B cell (primary cell): Measurements from ENCODE around the gene RASA3. TPM values are rescaled to one million over a fixed set of nuclear protein-coding genes. Genes with fewer than 3 reads are reported as not detected.

Experiments
- ATAC-seq: fragments of 200-7000 bp; cut with Tn5 transposase; one replicate; pipeline ENCODE4 v1.10.0; 2021; ENCODE audit warnings: low read depth, mild to moderate bottlenecking, moderate number of reproducible peaks, moderate library complexity
- CTCF ChIA-PET: fragments of 350-600 bp; sonication (Branson Sonifier 250); formaldehyde crosslinking; loops from one replicate; lab custom pipeline; 2021; ENCODE audit warnings: antibody characterized with exemption, inconsistent platforms; lab: Charles Lee
- POLR2A ChIA-PET: fragments of 350-600 bp; sonication (Branson Sonifier 250); formaldehyde crosslinking; loops from one replicate; lab custom pipeline; 2021; ENCODE audit warnings: antibody characterized with exemption; lab: Charles Lee
- DNase-seq: peaks from one replicate; pipeline ENCODE4 v3.0.0; 2013
- H2AFZ ChIP-seq: 2 replicates; pipeline ENCODE4 v1.6.1; 2012; ENCODE audit warnings: mild to moderate bottlenecking, low read depth, low read length; ENCODE audit not compliant: insufficient read depth, poor library complexity, severe bottlenecking
- H3K27ac ChIP-seq, 2 donors: 1 replicate in 1 of 2; 2 replicates in 1 of 2; pipeline ENCODE4 v1.5.1; 2012 to 2013; ENCODE audit warnings: low read length in 2 of 2, mild to moderate bottlenecking in 2 of 2, moderate library complexity in 1 of 2
- H3K27me3 ChIP-seq, 4 experiments: fragments of 200-600 bp in 1 of 4; sonication (generic) in 1 of 4; replicated peaks in 1 of 4; 1 replicate in 2 of 4; 2 replicates in 2 of 4; pipeline versions ENCODE4 v1.6.1 to v1.7.0; 2013 to 2016; ENCODE audit warnings: low read length in 3 of 4, mild to moderate bottlenecking in 2 of 4, mixed read lengths in 1 of 4, moderate library complexity in 1 of 4; ENCODE audit not compliant: insufficient read depth in 4 of 4, control insufficient read depth in 3 of 4; ENCODE audit errors: control extremely low read depth in 1 of 4
- H3K36me3 ChIP-seq, 2 experiments: replicated peaks in 1 of 2; 1 replicate in 1 of 2; 2 replicates in 1 of 2; pipeline versions ENCODE4 v1.6.1 to v1.7.1; 2013; ENCODE audit warnings: low read length in 1 of 2; ENCODE audit not compliant: insufficient read depth in 2 of 2, control insufficient read depth in 1 of 2; ENCODE audit errors: control extremely low read depth in 1 of 2, extremely low read depth in 1 of 2
- H3K4me1 ChIP-seq, 2 donors: fragments of 200-600 bp in 1 of 2; sonication (generic) in 1 of 2; 1 replicate in 1 of 2; 2 replicates in 1 of 2; pipeline versions ENCODE4 v1.5.1 to v1.6.1; 2013 to 2017; ENCODE audit warnings: low read length in 2 of 2; ENCODE audit not compliant: control insufficient read depth in 2 of 2, insufficient read depth in 2 of 2
- H3K4me2 ChIP-seq: replicated peaks from 2 replicates; pipeline ENCODE3; 2012; ENCODE audit warnings: mild to moderate bottlenecking, low read depth, low read length; ENCODE audit not compliant: poor library complexity, severe bottlenecking
- H3K4me3 ChIP-seq, 5 experiments: fragments of 200-600 bp in 1 of 5; sonication (generic) in 1 of 5; 1 replicate in 3 of 5; 2 replicates in 2 of 5; pipeline versions ENCODE4 v1.5.1 to v1.7.0; 2011 to 2016; ENCODE audit warnings: low read length in 4 of 5, mild to moderate bottlenecking in 4 of 5, low read depth in 2 of 5, control low read depth in 1 of 5, moderate library complexity in 1 of 5; ENCODE audit not compliant: insufficient read depth in 1 of 5; ENCODE audit errors: control extremely low read depth in 1 of 5, extremely low read depth in 1 of 5
- H3K79me2 ChIP-seq: fragments of 200-600 bp; sonication (generic); one replicate; pipeline ENCODE4 v1.6.0; 2016; ENCODE audit warnings: low read length; ENCODE audit not compliant: control insufficient read depth, insufficient read depth
- H3K9ac ChIP-seq: fragments of 200-600 bp; sonication (generic); 2 replicates; pipeline ENCODE4 v1.6.1; 2017; ENCODE audit warnings: mild to moderate bottlenecking, low read length, moderate library complexity
- H3K9me3 ChIP-seq, 3 donors: one replicate each; pipeline versions ENCODE4 v1.6.1 to v1.7.1; 2013; ENCODE audit warnings: low read length in 2 of 3; ENCODE audit not compliant: control insufficient read depth in 2 of 3, insufficient read depth in 1 of 3; ENCODE audit errors: control extremely low read depth in 1 of 3
- H4K20me1 ChIP-seq: 2 replicates; pipeline ENCODE4 v1.6.0; 2012; ENCODE audit warnings: mild to moderate bottlenecking, low read length; ENCODE audit not compliant: insufficient read depth, control insufficient read depth, poor library complexity, severe bottlenecking
- H3K27ac Mint-ChIP-seq: one replicate; pipeline ENCODE4 v1.8.0; 2021; ENCODE audit warnings: mixed read lengths
- H3K27me3 Mint-ChIP-seq: one replicate; pipeline ENCODE4 v1.8.0; 2021; ENCODE audit warnings: mixed read lengths
- H3K4me1 Mint-ChIP-seq: one replicate; pipeline ENCODE4 v1.8.0; 2021; ENCODE audit warnings: mixed read lengths
- H3K4me3 Mint-ChIP-seq: one replicate; pipeline ENCODE4 v1.8.0; 2021; ENCODE audit warnings: mixed read lengths
- H3K9me3 Mint-ChIP-seq: one replicate; pipeline ENCODE4 v1.8.0; 2022; ENCODE audit warnings: mixed read lengths; ENCODE audit not compliant: insufficient read depth
- EZH2 ChIP-seq: IDR thresholded peaks from 2 replicates; pipeline ENCODE4 v1.6.1; 2012; ENCODE audit warnings: borderline replicate concordance, low read depth, mild to moderate bottlenecking, moderate library complexity, low read length; ENCODE audit not compliant: insufficient read depth, poor library complexity, severe bottlenecking
- WGBS: methylation state at CpG from one replicate; pipeline ENCODE4 v1.1.5; 2013; ENCODE audit warnings: missing lambda C conversion rate; ENCODE audit not compliant: insufficient coverage; 5-methylcytosine and 5-hydroxymethylcytosine counted together
- intact Hi-C: fragments of 100-400 bp; cut with micrococcal nuclease; formaldehyde crosslinking; loops from one replicate; pipeline ENCODE4 v1.10.0; 2022
- polyA plus RNA-seq: library from polyadenylated mRNA; depleted of rRNA; stranded (reverse); fragments of >200 nt; gene quantifications from 2 replicates; pipeline ENCODE4 v1.2.3, GENCODE V29; 2012
- total RNA-seq, 2 donors: library from RNA; stranded (reverse); fragments of 120-200 nt in 1 of 2; gene quantifications; 1 replicate in 1 of 2; 2 replicates in 1 of 2; pipeline versions ENCODE4 v1.2.3 to v1.2.4, GENCODE V29; 2013 to 2022
- TF ChIP-seq, protein P1 (sequence below): fragments of 200-600 bp; IDR thresholded peaks from one replicate; pipeline ENCODE4 v1.8.0; 2022; ENCODE audit warnings: antibody characterized with exemption, mild to moderate bottlenecking

RASA3 gene
- total and polyA plus RNA-seq, 2 donors (not counting 1 experiment from before 2014, with no cell fraction given): 54.2 to 87.4 TPM

DNA sequence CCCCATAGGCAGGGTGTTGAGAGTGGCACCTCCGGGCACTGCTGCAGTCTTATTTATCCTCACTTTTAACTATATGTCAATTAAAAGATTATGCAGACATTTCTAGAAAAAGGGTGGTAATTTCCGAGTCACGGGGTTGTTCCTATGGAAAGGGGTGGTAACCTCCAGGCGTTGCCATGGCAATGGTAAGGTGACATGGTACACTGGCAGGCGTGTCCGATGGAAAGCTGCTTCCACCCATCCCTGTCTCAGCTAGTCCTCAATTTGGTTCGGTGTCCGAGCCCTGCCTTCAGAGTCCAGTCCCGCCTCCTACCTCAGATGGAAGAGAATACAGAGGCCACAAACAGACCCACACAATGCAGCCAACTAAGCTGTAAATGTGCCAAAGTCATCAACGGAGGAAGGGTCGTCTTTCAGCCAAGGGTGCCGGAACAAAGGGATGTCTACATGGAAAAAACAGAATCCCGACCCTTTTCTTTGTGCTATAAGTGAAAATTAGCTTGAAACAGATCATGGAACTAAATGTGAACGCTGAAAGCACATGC is 85.9 kb downstream of the RASA3 start:
- Mint-ChIP-seq H3K4me3 (peak overlapping the region; percentile 73), H3K27me3 (no peaks in the 10 kb centered on the region), H3K27ac (peak overlapping the region; percentile 89), H3K4me1 (peaks cover 66% of the 10 kb centered on the region), H3K9me3 (no peaks in the 10 kb centered on the region)
- Histone ChIP-seq H4K20me1 (peaks cover 86% of the 10 kb centered on the region), H2AFZ (no peak overlapping the region), H3K79me2 (peaks cover 79% of the 10 kb centered on the region), H3K27me3 (no peaks in the 10 kb centered on the region), H3K27ac (no peak overlapping the region), H3K4me1 (peaks cover 41 to 61% of the 10 kb centered on the region in 2 donors), H3K4me3 (no peak overlapping the region), H3K9ac (no peak overlapping the region), H3K4me2 (peak overlapping the region; percentile 9), H3K9me3 (no peaks in the 10 kb centered on the region), H3K36me3 (peaks cover 0 to 47% of the 10 kb centered on the region in 2 experiments)
- intact Hi-C loops: loop anchor here (5.0 kb wide), 1 partner anchor 66 kb away; no protein-coding TSS in a partner anchor
- ChIA-PET CTCF (interaction anchor here (1.7 kb wide), 1 partner anchor 21 kb away, joined by 3 read pairs; no protein-coding TSS in a partner anchor), POLR2A (no interaction called here)
- TF ChIP-seq EZH2: no peak
- TF ChIP-seq, protein P1, sequence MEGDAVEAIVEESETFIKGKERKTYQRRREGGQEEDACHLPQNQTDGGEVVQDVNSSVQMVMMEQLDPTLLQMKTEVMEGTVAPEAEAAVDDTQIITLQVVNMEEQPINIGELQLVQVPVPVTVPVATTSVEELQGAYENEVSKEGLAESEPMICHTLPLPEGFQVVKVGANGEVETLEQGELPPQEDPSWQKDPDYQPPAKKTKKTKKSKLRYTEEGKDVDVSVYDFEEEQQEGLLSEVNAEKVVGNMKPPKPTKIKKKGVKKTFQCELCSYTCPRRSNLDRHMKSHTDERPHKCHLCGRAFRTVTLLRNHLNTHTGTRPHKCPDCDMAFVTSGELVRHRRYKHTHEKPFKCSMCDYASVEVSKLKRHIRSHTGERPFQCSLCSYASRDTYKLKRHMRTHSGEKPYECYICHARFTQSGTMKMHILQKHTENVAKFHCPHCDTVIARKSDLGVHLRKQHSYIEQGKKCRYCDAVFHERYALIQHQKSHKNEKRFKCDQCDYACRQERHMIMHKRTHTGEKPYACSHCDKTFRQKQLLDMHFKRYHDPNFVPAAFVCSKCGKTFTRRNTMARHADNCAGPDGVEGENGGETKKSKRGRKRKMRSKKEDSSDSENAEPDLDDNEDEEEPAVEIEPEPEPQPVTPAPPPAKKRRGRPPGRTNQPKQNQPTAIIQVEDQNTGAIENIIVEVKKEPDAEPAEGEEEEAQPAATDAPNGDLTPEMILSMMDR: no peak
- 96% methylated on average over 8 of the region's 14 CpGs for WGBS
- ATAC-seq: no peak
- no peak for DNase-seq

DNA sequence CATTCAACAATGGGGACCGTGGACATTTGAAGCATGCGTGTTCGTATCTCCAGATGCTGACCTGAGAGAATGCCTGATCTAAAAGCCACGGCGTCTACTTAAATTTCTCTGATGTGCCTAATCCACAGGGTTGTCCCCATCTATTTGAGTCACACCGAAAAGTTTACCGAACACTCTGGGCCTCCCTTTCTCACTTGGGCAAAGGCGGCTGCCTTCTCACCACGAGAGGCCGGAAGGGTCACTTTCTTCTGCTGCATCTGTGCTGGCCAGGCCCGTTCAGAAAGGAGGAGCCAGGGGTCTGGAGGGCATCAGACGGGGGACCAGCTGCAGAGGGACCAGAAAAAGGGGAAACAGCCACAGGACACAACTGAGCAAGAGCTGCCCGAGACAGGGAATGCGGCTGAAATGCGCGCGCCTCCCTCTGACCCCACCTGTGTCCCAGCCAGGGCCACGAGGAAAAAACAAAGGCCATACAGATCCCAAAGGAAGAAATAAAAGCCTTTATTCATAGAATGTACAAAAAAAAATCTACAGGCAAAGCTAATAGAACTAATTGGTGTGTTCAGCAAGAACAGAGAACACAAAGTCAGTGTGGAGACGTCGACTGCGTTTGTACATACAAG is 87.2 kb downstream of the RASA3 start:
- TF ChIP-seq EZH2: no peak
- DNase-seq (no peak), ATAC-seq (no peak)
- Histone ChIP-seq H3K4me1 (peaks cover 41 to 50% of the 10 kb centered on the region in 2 donors), H3K27me3 (no peaks in the 10 kb centered on the region), H4K20me1 (peaks cover 82% of the 10 kb centered on the region), H2AFZ (no peak overlapping the region), H3K4me2 (no peak overlapping the region), H3K79me2 (peaks cover 85% of the 10 kb centered on the region), H3K9ac (no peak overlapping the region), H3K4me3 (no peak overlapping the region), H3K27ac (no peak overlapping the region), H3K36me3 (peaks cover 0 to 53% of the 10 kb centered on the region in 2 experiments), H3K9me3 (no peaks in the 10 kb centered on the region)
- 97% methylated on average over 12 of the region's 21 CpGs for WGBS
- Mint-ChIP-seq H3K27me3 (no peaks in the 10 kb centered on the region), H3K4me3 (no peak overlapping the region), H3K9me3 (no peaks in the 10 kb centered on the region), H3K4me1 (peaks cover 56% of the 10 kb centered on the region), H3K27ac (no peak overlapping the region)
- intact Hi-C loops: loop anchor here (5.0 kb wide), 1 partner anchor 67 kb away; no protein-coding TSS in a partner anchor
- CTCF ChIA-PET: no interaction called here
- POLR2A ChIA-PET: no interaction called here
